ENCODE results near the gene SHISA5. TPM values are rescaled to one million over a fixed set of nuclear protein-coding genes. Genes with fewer than 3 reads are reported as not detected.
"Not testable (repeated sequence)": the region's sequence is repeated elsewhere in the genome, so short reads cannot be mapped to it uniquely, and the experiment has no call there.

Gene SHISA5
- total and polyA plus RNA-seq, 4 experiments from 2014 or later = 218 to 470 (median 326) TPM

DNA sequence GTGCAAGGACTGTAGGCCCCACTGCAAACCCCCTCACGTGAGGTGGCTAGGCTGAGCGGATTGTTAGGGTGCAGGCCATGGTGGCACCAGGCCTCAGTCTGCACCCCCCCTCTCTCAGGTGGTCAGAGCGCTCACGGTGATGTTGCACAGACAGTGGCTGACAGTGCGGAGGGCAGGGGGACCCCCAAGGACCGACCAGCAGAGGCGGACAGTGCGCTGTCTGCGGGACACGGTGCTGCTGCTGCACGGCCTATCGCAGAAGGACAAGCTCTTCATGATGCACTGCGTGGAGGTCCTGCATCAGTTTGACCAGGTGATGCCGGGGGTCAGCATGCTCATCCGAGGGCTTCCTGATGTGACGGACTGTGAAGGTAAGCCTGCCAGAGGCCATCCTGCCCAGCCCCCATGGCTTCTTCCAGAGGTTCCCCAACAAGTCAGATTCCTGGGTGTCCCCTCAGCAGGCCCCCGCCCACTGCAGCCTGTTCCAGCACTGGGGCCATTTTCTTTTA, 39.2 kb downstream of the SHISA5 start:
- intact Hi-C loops (cut with micrococcal nuclease) = no loop called here
- Mint-ChIP-seq H3K9me3 (no peaks in the 10 kb centered on the region), H3K36me3 (peaks cover 28 to 47% of the 10 kb centered on the region in 2 donors), H3K27me3 (no peaks in the 10 kb centered on the region), H3K4me3 (no peak overlapping the region), H3K27ac (peak overlapping the region in 5 of 7 donors; percentile 85 to 98 (median 95)), H3K4me1 (peaks cover 28 to 55% (median 44%) of the 10 kb centered on the region in 4 donors)
- CTCF ChIA-PET (ENCODE audit: partially characterized antibody) = interaction anchor here (1.2 to 3.7 kb wide), 5 partner anchors 29 to 93 kb away, joined by 3 to 18 read pairs (median 6); no protein-coding TSS in a partner anchor
- H3K27me3 ChIP-seq (ENCODE audit: insufficient read depth, low read length) = no peaks in the 10 kb centered on the region
- H3K4me1 ChIP-seq (ENCODE audit: insufficient read depth, low read length) = peaks cover 45% of the 10 kb centered on the region
- H3K36me3 ChIP-seq (ENCODE audit: insufficient read depth, low read length) = peaks cover 27% of the 10 kb centered on the region
- no peak for DNase-seq
- no peak overlapping the region for H3K4me3 ChIP-seq (ENCODE audit: low read length in 2 of 2)
- no peaks in the 10 kb centered on the region for H3K9me3 ChIP-seq (ENCODE audit: control insufficient read depth in 1 of 2, low read length in 2 of 2)
- H3K27ac ChIP-seq (ENCODE audit: low read depth, low read length) = no peak overlapping the region
- POLR2A ChIA-PET (ENCODE audit: partially characterized antibody) = interaction anchor here (1.3 to 6.4 kb wide), 6 partner anchors 8 to 97 kb away, joined by 3 to 60 read pairs (median 15); partner anchors contain the start of genes ATRIP, CCDC51 and TMA7

DNA sequence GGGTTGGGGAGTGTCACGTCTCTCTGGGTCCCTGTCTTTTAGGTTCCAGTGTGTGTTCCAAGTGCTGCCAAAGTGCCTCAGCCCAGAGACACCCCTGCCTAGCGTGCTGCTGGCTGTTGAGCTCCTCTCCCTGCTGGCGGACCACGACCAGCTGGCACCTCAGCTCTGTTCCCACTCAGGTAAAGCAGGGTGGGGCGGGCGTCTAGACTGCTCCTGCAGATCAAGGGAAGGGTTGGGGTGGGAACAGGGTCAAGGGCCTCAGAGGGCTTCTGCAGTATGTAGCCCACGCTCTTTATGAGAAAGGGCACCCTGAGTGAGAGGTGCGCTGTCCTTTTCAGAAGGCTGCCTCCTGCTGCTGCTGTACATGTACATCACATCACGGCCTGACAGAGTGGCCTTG, 40.3 kb downstream of the SHISA5 start:
- H3K27me3 Mint-ChIP-seq = no peaks in the 10 kb centered on the region
- CTCF ChIA-PET (ENCODE audit: partially characterized antibody) = interaction anchor here (1.2 to 3.7 kb wide), 5 partner anchors 28 to 85 kb away, joined by 3 to 18 read pairs (median 4); no protein-coding TSS in a partner anchor
- Histone ChIP-seq H3K4me1 (ENCODE audit: insufficient read depth, low read length) (peaks cover 35% of the 10 kb centered on the region), H3K9me3 (ENCODE audit: control insufficient read depth in 1 of 2, low read length in 2 of 2) (no peaks in the 10 kb centered on the region), H3K4me3 (ENCODE audit: low read length in 2 of 2) (no peak overlapping the region), H3K36me3 (ENCODE audit: insufficient read depth, low read length) (peaks cover 30% of the 10 kb centered on the region), H3K27ac (ENCODE audit: low read depth, low read length) (no peak overlapping the region), H3K27me3 (ENCODE audit: insufficient read depth, low read length) (no peaks in the 10 kb centered on the region)
- H3K36me3 Mint-ChIP-seq = peaks cover 27 to 43% of the 10 kb centered on the region in 2 donors
- H3K27ac Mint-ChIP-seq = peak overlapping the region in 3 of 7 donors; percentile 36 to 92 (median 60)
- POLR2A ChIA-PET (ENCODE audit: partially characterized antibody) = interaction anchor here (1.0 to 6.4 kb wide), 6 partner anchors 10 to 43 kb away, joined by 3 to 60 read pairs (median 8); partner anchors contain the start of genes ATRIP, CCDC51 and TMA7
- H3K4me3 Mint-ChIP-seq = no peak overlapping the region
- no peaks in the 10 kb centered on the region for H3K9me3 Mint-ChIP-seq
- peaks cover 21 to 45% (median 34%) of the 10 kb centered on the region in 4 donors for H3K4me1 Mint-ChIP-seq
- intact Hi-C loops (cut with micrococcal nuclease) = no loop called here
- DNase-seq = no peak

DNA sequence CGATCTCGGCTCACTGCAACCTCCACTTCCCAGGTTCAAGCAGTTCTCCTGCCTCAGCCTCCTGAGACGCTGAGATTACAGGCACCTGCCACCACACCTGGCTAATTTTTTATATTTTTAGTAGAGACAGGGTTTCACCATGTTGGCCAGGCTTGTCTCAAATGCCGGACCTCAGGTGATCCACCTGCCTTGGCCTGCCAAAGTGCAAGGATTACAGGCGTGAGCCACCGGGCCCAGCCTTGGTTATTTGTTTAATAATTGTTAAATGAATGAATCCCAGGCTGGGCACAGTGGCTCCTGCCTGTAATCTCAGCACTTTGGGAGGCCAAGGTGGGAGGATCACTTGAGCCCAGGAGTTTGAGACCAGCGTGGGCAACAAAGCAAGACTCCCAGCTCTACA, 42.2 kb downstream of the SHISA5 start:
- H3K36me3 Mint-ChIP-seq = peaks cover 15 to 39% of the 10 kb centered on the region in 2 donors
- DNase-seq; H3K27ac Mint-ChIP-seq; H3K27ac ChIP-seq (ENCODE audit: low read depth, low read length); H3K9me3 ChIP-seq (ENCODE audit: control insufficient read depth in 1 of 2, low read length in 2 of 2); H3K9me3 Mint-ChIP-seq; H3K4me3 Mint-ChIP-seq; H3K27me3 Mint-ChIP-seq; intact Hi-C loops (cut with micrococcal nuclease); H3K27me3 ChIP-seq (ENCODE audit: insufficient read depth, low read length); H3K4me3 ChIP-seq (ENCODE audit: low read length in 2 of 2): not testable (repeated sequence)
- Histone ChIP-seq H3K4me1 (ENCODE audit: insufficient read depth, low read length) (peaks cover 15% of the 10 kb centered on the region), H3K36me3 (ENCODE audit: insufficient read depth, low read length) (peaks cover 19% of the 10 kb centered on the region)
- POLR2A ChIA-PET (ENCODE audit: partially characterized antibody) = interaction anchor here (0.6 to 6.4 kb wide), 5 partner anchors 15 to 1893 kb away, joined by 3 to 60 read pairs (median 3); partner anchors contain the start of genes ATRIP, CCDC51 and UQCRC1
- H3K4me1 Mint-ChIP-seq = peaks cover 10 to 25% (median 15%) of the 10 kb centered on the region in 4 donors
- CTCF ChIA-PET (ENCODE audit: partially characterized antibody) = interaction anchor here (1.3 to 3.7 kb wide), 4 partner anchors 8 to 61 kb away, joined by 3 to 18 read pairs (median 6); no protein-coding TSS in a partner anchor

DNA sequence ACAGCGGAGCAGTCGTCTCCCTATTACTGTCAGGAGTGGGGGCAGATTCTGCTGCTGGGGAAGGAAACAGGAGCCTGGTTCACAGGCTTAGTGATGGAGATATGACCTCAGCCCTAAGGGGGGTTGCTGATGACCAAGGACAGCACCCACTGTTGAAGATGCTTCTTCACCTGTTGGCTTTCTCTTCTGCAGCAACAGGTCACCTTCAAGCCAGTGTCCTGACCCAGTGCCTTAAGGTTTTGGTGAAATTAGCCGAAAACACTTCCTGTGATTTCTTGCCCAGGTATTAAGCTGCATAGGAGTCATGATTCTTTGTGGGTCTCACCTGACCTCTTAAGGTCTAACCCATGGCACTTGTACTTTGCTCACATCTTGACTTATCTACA, 43.5 kb downstream of the SHISA5 start:
- no peaks in the 10 kb centered on the region for H3K27me3 Mint-ChIP-seq
- H3K36me3 ChIP-seq (ENCODE audit: insufficient read depth, low read length) = peaks cover 27% of the 10 kb centered on the region
- no peaks in the 10 kb centered on the region for H3K9me3 Mint-ChIP-seq
- no peak overlapping the region for H3K27ac ChIP-seq (ENCODE audit: low read depth, low read length)
- peaks cover 5% of the 10 kb centered on the region for H3K4me1 ChIP-seq (ENCODE audit: insufficient read depth, low read length)
- no peak overlapping the region for H3K4me3 Mint-ChIP-seq
- peak overlapping the region in 3 of 7 donors; percentile 49 to 82 (median 68) for H3K27ac Mint-ChIP-seq
- no peak overlapping the region for H3K4me3 ChIP-seq (ENCODE audit: low read length in 2 of 2)
- intact Hi-C loops (cut with micrococcal nuclease) = no loop called here
- H3K27me3 ChIP-seq (ENCODE audit: insufficient read depth, low read length) = no peaks in the 10 kb centered on the region
- DNase-seq = no peak
- peaks cover 15 to 34% of the 10 kb centered on the region in 2 donors for H3K36me3 Mint-ChIP-seq
- H3K9me3 ChIP-seq (ENCODE audit: control insufficient read depth in 1 of 2, low read length in 2 of 2) = no peaks in the 10 kb centered on the region
- H3K4me1 Mint-ChIP-seq = peaks cover 3 to 16% (median 8%) of the 10 kb centered on the region in 4 donors
- CTCF ChIA-PET (ENCODE audit: partially characterized antibody) = interaction anchor here (1.8 to 5.9 kb wide), 2 partner anchors 47 to 60 kb away, joined by 5 to 31 read pairs; no protein-coding TSS in a partner anchor
- POLR2A ChIA-PET (ENCODE audit: partially characterized antibody) = no interaction called here

DNA sequence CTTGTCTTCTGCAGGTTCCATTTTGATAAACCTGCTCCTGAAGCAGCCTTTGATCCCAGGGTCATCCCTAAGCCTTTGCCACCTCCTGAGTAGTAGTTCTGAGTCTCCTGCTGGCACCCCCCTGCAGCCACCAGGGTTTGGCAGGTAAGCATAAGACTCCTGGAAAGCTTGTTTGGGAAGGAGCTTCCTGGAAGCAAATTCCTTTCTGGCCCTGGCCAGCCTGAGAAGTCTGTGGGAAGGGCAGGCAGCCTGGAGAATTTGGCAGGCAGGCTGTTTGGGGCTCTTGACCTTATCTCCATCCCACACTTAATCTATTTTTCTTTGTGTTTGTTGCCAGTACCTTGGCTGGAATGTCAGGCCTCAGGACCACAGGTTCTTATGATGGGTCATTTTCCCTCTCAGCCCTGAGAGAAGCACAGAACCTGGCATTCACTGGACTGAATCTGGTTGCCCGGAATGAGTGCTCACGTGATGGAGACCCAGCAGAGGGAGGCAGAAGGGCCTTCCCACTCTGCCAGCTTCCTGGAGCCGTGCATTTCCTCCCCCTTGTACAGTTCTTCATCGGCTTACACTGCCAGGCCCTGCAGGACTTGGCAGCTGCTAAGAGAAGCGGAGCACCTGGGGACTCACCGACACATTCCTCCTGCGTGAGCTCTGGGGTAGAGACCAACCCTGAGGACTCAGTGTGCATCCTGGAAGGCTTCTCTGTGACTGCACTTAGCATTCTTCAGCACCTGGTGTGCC, 44.0 kb downstream of the SHISA5 start:
- no peak for DNase-seq
- POLR2A ChIA-PET (ENCODE audit: partially characterized antibody) = interaction anchor here (0.7 kb wide), 1 partner anchor 19 kb away, joined by 3 read pairs; no protein-coding TSS in a partner anchor
- intact Hi-C loops (cut with micrococcal nuclease) = no loop called here
- Mint-ChIP-seq H3K9me3 (no peaks in the 10 kb centered on the region), H3K4me3 (no peak overlapping the region), H3K27me3 (no peaks in the 10 kb centered on the region), H3K36me3 (peaks cover 15 to 37% of the 10 kb centered on the region in 2 donors), H3K27ac (peak overlapping the region in 1 of 7 donors; percentile 60), H3K4me1 (peaks cover 0 to 10% (median 6%) of the 10 kb centered on the region in 4 donors)
- H3K9me3 ChIP-seq (ENCODE audit: control insufficient read depth in 1 of 2, low read length in 2 of 2) = no peaks in the 10 kb centered on the region
- H3K27ac ChIP-seq (ENCODE audit: low read depth, low read length) = no peak overlapping the region
- no peaks in the 10 kb centered on the region for H3K27me3 ChIP-seq (ENCODE audit: insufficient read depth, low read length)
- CTCF ChIA-PET (ENCODE audit: partially characterized antibody) = interaction anchor here (1.0 to 5.9 kb wide), 2 partner anchors 24 to 48 kb away, joined by 4 to 31 read pairs; no protein-coding TSS in a partner anchor
- H3K4me3 ChIP-seq (ENCODE audit: low read length in 2 of 2) = no peak overlapping the region
- H3K4me1 ChIP-seq (ENCODE audit: insufficient read depth, low read length) = no peaks in the 10 kb centered on the region
- H3K36me3 ChIP-seq (ENCODE audit: insufficient read depth, low read length) = peaks cover 31% of the 10 kb centered on the region

DNA sequence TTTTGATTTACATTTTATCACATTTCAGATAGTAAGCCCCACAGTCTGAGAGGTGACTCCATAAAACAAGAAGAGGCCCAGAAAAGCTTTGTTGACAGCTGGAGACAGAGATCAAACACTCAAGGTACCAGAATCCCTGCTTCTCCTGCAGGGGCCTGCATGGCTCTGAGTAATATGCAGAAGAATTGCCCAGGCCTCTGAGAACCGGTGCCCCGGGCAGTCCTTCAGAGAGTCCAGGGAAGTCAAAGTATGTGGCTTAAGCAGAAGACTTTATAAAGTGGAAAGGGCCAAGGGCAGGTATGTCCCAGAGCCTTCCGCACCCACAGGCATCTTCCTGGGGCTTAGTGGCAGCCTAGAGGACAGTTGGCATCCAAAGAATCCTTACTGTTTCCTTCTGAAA, 44.6 kb downstream of the SHISA5 start:
- Mint-ChIP-seq H3K27me3 (no peaks in the 10 kb centered on the region), H3K9me3 (no peaks in the 10 kb centered on the region), H3K27ac (no peak overlapping the region), H3K4me1 (peaks cover 0 to 10% (median 6%) of the 10 kb centered on the region in 4 donors), H3K36me3 (peaks cover 15 to 42% of the 10 kb centered on the region in 2 donors), H3K4me3 (no peak overlapping the region)
- Histone ChIP-seq H3K4me1 (ENCODE audit: insufficient read depth, low read length) (no peaks in the 10 kb centered on the region), H3K4me3 (ENCODE audit: low read length in 2 of 2) (no peak overlapping the region), H3K27ac (ENCODE audit: low read depth, low read length) (no peak overlapping the region), H3K27me3 (ENCODE audit: insufficient read depth, low read length) (no peaks in the 10 kb centered on the region), H3K9me3 (ENCODE audit: control insufficient read depth in 1 of 2, low read length in 2 of 2) (no peaks in the 10 kb centered on the region), H3K36me3 (ENCODE audit: insufficient read depth, low read length) (peaks cover 34% of the 10 kb centered on the region)
- intact Hi-C loops (cut with micrococcal nuclease) = no loop called here
- no peak for DNase-seq
- ChIA-PET POLR2A (ENCODE audit: partially characterized antibody) (interaction anchor here (1.6 to 3.0 kb wide), 2 partner anchors 13 to 45 kb away, joined by 4 to 14 read pairs; partner anchors contain the start of genes ATRIP and SHISA5), CTCF (ENCODE audit: partially characterized antibody) (interaction anchor here (1.0 to 5.9 kb wide), 2 partner anchors 23 to 48 kb away, joined by 4 to 31 read pairs; no protein-coding TSS in a partner anchor)

Data from CD4-positive, alpha-beta memory T cell (primary cell).